Caco-2 (cell line): ENCODE measurements around the gene HDHD2. TPM values are rescaled to one million over a fixed set of nuclear protein-coding genes. Genes with fewer than 3 reads are reported as not detected.

Source experiments
- BruUV-seq: library from RNA; stranded (reverse); fragments of 400-500 nt; replicated peaks from 2 replicates; lab custom pipeline; 2021; lab: Mats Ljungman, UMichigan
- CTCF ChIA-PET: fragments of 300-600 bp; sonication (Branson Sonifier 250); formaldehyde crosslinking; loops from one replicate; lab custom pipeline; 2022; ENCODE audit warnings: antibody characterized with exemption; lab: Charles Lee
- POLR2A ChIA-PET: fragments of 300-600 bp; sonication (Branson Sonifier 250); formaldehyde crosslinking; loops from one replicate; lab custom pipeline; 2022; ENCODE audit warnings: antibody characterized with exemption; lab: Charles Lee
- DNase-seq, 2 experiments: peaks; one replicate each; pipeline versions ENCODE4 v3.0.0 to v3.0.0-alpha.2; 2020 to 2022
- H3K27me3 ChIP-seq: replicated peaks from 2 replicates; pipeline ENCODE4 v1.6.0; 2011; ENCODE audit warnings: low read length; ENCODE audit not compliant: control insufficient read depth, insufficient read depth
- H3K36me3 ChIP-seq: 2 replicates; pipeline ENCODE4 v1.5.1; 2011; ENCODE audit warnings: low read length; ENCODE audit not compliant: control insufficient read depth, insufficient read depth
- H3K4me1 ChIP-seq: fragments of 250-450 bp; sonication (Bioruptor Pico); 2 replicates; pipeline ENCODE4 v1.5.1; 2020; ENCODE audit warnings: mild to moderate bottlenecking
- H3K4me3 ChIP-seq: 2 replicates; pipeline ENCODE4 v1.5.1; 2011; ENCODE audit warnings: low read depth, mild to moderate bottlenecking, control low read depth, low read length
- H3K9me3 ChIP-seq: fragments of 250-450 bp; sonication (Bioruptor Pico); 2 replicates; pipeline ENCODE4 v1.5.1; 2020; ENCODE audit warnings: mild to moderate bottlenecking, moderate library complexity
- H3K27ac Mint-ChIP-seq: one replicate; pipeline ENCODE4 v1.8.0; 2022; ENCODE audit warnings: mixed read lengths; ENCODE audit not compliant: unreplicated experiment
- H3K27me3 Mint-ChIP-seq: one replicate; pipeline ENCODE4 v1.8.0; 2022; ENCODE audit warnings: mixed read lengths; ENCODE audit not compliant: insufficient read depth, unreplicated experiment
- H3K36me3 Mint-ChIP-seq: one replicate; pipeline ENCODE4 v1.8.0; 2022; ENCODE audit warnings: mild to moderate bottlenecking, mixed read lengths; ENCODE audit not compliant: insufficient read depth, unreplicated experiment
- H3K4me1 Mint-ChIP-seq: one replicate; pipeline ENCODE4 v1.8.0; 2022; ENCODE audit warnings: low read depth, mixed read lengths; ENCODE audit not compliant: unreplicated experiment
- H3K4me3 Mint-ChIP-seq: one replicate; pipeline ENCODE4 v1.8.0; 2022; ENCODE audit warnings: mild to moderate bottlenecking, moderate library complexity, mixed read lengths; ENCODE audit not compliant: unreplicated experiment
- H3K9me3 Mint-ChIP-seq: one replicate; pipeline ENCODE4 v1.8.0; 2022; ENCODE audit warnings: mixed read lengths; ENCODE audit not compliant: unreplicated experiment
- CTCF ChIP-seq, 2 experiments: fragments of 200-600 bp in 1 of 2; IDR thresholded peaks; 1 replicate in 1 of 2; 2 replicates in 1 of 2; pipeline versions ENCODE4 v1.5.1 to v1.8.0; 2011 to 2022; ENCODE audit warnings: antibody characterized with exemption in 1 of 2, control low read depth in 1 of 2, inconsistent platforms in 1 of 2, low read depth in 1 of 2, low read length in 1 of 2, mild to moderate bottlenecking in 1 of 2, moderate library complexity in 1 of 2; ENCODE audit not compliant: insufficient read depth in 1 of 2, severe bottlenecking in 1 of 2, unreplicated experiment in 1 of 2
- intact Hi-C: fragments of 100-400 bp; cut with micrococcal nuclease; formaldehyde crosslinking; loops from one replicate; pipeline ENCODE4 v1.10.0; 2022; ENCODE audit not compliant: unreplicated experiment
- total RNA-seq: library from RNA; stranded (reverse); gene quantifications from 2 replicates; pipeline ENCODE4 v1.2.3, GENCODE V29; 2022

Gene HDHD2
- total RNA-seq, 1 experiment from 2014 or later: 14.7 TPM

DNA sequence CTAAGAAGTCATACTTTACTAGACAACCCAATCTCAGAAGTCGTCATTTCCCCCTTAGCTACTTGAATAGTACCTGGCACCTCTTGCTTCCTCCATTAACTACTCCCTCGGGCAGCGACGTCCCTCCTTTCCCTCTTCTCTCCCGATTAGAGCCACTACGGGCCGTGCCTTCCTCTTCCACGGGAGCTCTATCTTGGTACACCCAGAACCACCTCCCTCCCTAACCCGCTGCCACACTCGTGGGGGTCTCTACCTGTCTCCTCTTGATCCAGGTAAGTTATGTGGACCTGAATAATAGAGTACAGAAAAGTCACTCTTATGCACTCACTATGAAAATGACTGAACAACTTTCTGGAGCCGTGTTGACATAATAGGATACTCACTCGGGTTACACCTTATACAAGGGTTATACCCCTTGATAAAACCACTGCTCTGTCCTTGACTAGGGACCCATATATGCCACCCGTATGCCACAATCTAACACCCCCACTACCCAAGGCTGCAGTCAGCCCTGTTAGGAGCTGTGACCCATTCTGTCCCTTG lies 595 bp upstream of the HDHD2 start:
- Mint-ChIP-seq H3K4me1 (peaks cover 21% of the 10 kb centered on the region), H3K9me3 (no peaks in the 10 kb centered on the region), H3K27ac (peak overlapping the region; percentile 92), H3K36me3 (peaks cover 6% of the 10 kb centered on the region), H3K27me3 (no peaks in the 10 kb centered on the region), H3K4me3 (peak overlapping the region; percentile 83)
- H3K9me3 ChIP-seq: no peaks in the 10 kb centered on the region
- ChIA-PET CTCF (interaction anchor here (0.5 kb wide), 1 partner anchor 9 kb away, joined by 3 read pairs; no protein-coding TSS in a partner anchor), POLR2A (no interaction called here)
- H3K27me3 ChIP-seq: no peaks in the 10 kb centered on the region
- no TSS peak for BruUV-seq
- intact Hi-C loops: loop anchor here (1.0 kb wide), 1 partner anchor 25 kb away; the partner anchor contains the start of gene IER3IP1
- no peaks in the 10 kb centered on the region for H3K4me1 ChIP-seq
- peak overlapping the region; percentile 69 for H3K4me3 ChIP-seq
- DNase-seq: peak in 1 of 2 experiments; percentile 1
- no peak for TF ChIP-seq CTCF (IDR thresholded peaks at IDR 0.05; ENCODE audit: insufficient read depth in 1 of 2, low read depth in 1 of 2, low read length in 1 of 2, severe bottlenecking in 1 of 2, unreplicated experiment in 1 of 2)
- H3K36me3 ChIP-seq: no peaks in the 10 kb centered on the region

GRCh38 chr18:47149457-47150028 lies 757 bp downstream of the HDHD2 start:
- ChIA-PET POLR2A (no interaction called here), CTCF (no interaction called here)
- Mint-ChIP-seq H3K9me3 (no peaks in the 10 kb centered on the region), H3K4me1 (peaks cover 21% of the 10 kb centered on the region), H3K27me3 (no peaks in the 10 kb centered on the region), H3K4me3 (peak overlapping the region; percentile 83), H3K27ac (peak overlapping the region; percentile 92), H3K36me3 (peaks cover 6% of the 10 kb centered on the region)
- intact Hi-C loops: loop anchor here (1.0 kb wide), 1 partner anchor 27 kb away; the partner anchor contains the start of gene IER3IP1
- BruUV-seq: TSS peak; percentile 34
- no peaks in the 10 kb centered on the region for H3K36me3 ChIP-seq
- H3K4me3 ChIP-seq: peak overlapping the region; percentile 69
- peak in 1 of 2 experiments; percentile 1 for DNase-seq
- TF ChIP-seq CTCF (IDR thresholded peaks at IDR 0.05; ENCODE audit: insufficient read depth in 1 of 2, low read depth in 1 of 2, low read length in 1 of 2, severe bottlenecking in 1 of 2, unreplicated experiment in 1 of 2): no peak
- no peaks in the 10 kb centered on the region for H3K9me3 ChIP-seq
- H3K27me3 ChIP-seq: no peaks in the 10 kb centered on the region
- no peaks in the 10 kb centered on the region for H3K4me1 ChIP-seq

- no peak for TF ChIP-seq CTCF (IDR thresholded peaks at IDR 0.05; ENCODE audit: insufficient read depth in 1 of 2, low read depth in 1 of 2, low read length in 1 of 2, severe bottlenecking in 1 of 2, unreplicated experiment in 1 of 2)
- H3K4me3 ChIP-seq: no peak overlapping the region
- no peak overlapping the region for H3K27ac Mint-ChIP-seq
- no peaks in the 10 kb centered on the region for H3K9me3 ChIP-seq
- no peaks in the 10 kb centered on the region for H3K9me3 Mint-ChIP-seq
- ChIA-PET POLR2A (no interaction called here), CTCF (no interaction called here)
- no peaks in the 10 kb centered on the region for H3K27me3 ChIP-seq
- peaks cover 6% of the 10 kb centered on the region for H3K36me3 Mint-ChIP-seq
- no peak overlapping the region for H3K4me3 Mint-ChIP-seq
- no peaks in the 10 kb centered on the region for H3K27me3 Mint-ChIP-seq
- intact Hi-C loops: no loop called here
- BruUV-seq: no TSS peak
- H3K4me1 ChIP-seq: no peaks in the 10 kb centered on the region
- no peak for DNase-seq
- peaks cover 15% of the 10 kb centered on the region for H3K4me1 Mint-ChIP-seq
- H3K36me3 ChIP-seq: no peaks in the 10 kb centered on the region
Observed at GRCh38 chr18:47146206-47146605, 4.1 kb downstream of the HDHD2 start.
